H7 (cell line): Measurements from ENCODE around the gene CHST11. TPM values are rescaled to one million over a fixed set of nuclear protein-coding genes. Genes with fewer than 3 reads are reported as not detected.
"Not testable (repeated sequence)": the region's sequence is repeated elsewhere in the genome, so short reads cannot be mapped to it uniquely, and the experiment has no call there.

Source experiments
- DNase-seq: peaks from one replicate; pipeline ENCODE4 v3.0.0; 2012
- H3K27me3 ChIP-seq: 2 replicates; pipeline ENCODE4 v1.6.0; 2011; ENCODE audit warnings: mild to moderate bottlenecking, low read length; ENCODE audit not compliant: control insufficient read depth, insufficient read depth
- H3K36me3 ChIP-seq: replicated peaks from 2 replicates; pipeline ENCODE4 v1.5.1; 2011; ENCODE audit warnings: low read length; ENCODE audit not compliant: control insufficient read depth, insufficient read depth
- H3K4me3 ChIP-seq: 2 replicates; pipeline ENCODE4 v1.5.1; 2011; ENCODE audit warnings: low read depth, mild to moderate bottlenecking, control low read depth, low read length, moderate library complexity; ENCODE audit not compliant: insufficient read depth
- total RNA-seq: library from RNA; depleted of rRNA; stranded (reverse); fragments of >200 nt; shearing (Covaris generic); gene quantifications from 2 replicates; pipeline ENCODE4 v1.2.3, GENCODE V29; 2014

The CHST11 gene
- total RNA-seq, 1 experiment from 2014 or later: 14.5 TPM

- no peaks in the 10 kb centered on the region for H3K27me3 ChIP-seq
- H3K4me3 ChIP-seq: no peak overlapping the region
- H3K36me3 ChIP-seq: no peaks in the 10 kb centered on the region
- no peak for DNase-seq
Measured at GRCh38 chr12:104734541-104735095, 277.9 kb downstream of the CHST11 start.

DNA sequence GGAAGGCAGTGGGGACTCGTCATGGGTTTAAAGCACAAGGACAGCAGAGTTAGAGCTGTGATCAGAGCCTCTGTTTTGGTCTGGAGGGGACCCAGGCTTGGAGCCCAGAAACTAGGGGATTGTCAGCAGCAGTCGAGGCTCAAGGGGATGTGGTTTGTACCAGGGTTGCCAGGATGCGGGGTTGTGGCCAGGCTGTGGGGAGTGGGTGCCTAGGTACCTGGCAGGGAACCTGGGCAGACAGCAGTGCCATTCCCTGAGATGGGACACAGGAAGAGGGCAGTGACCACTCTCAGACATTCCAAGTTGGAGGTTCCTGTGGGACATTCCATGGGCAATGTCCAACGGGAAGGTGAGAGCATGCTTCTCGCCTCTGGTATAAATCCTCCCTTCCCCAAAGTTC, 279.1 kb downstream of the CHST11 start:
- Histone ChIP-seq H3K36me3 (no peaks in the 10 kb centered on the region), H3K4me3 (no peak overlapping the region), H3K27me3 (no peaks in the 10 kb centered on the region)
- no peak for DNase-seq

- Histone ChIP-seq H3K4me3 (no peak overlapping the region), H3K36me3 (no peaks in the 10 kb centered on the region), H3K27me3 (no peaks in the 10 kb centered on the region)
- DNase-seq: no peak
Measured at GRCh38 chr12:104736307-104736706, 279.6 kb downstream of the CHST11 start.

DNA sequence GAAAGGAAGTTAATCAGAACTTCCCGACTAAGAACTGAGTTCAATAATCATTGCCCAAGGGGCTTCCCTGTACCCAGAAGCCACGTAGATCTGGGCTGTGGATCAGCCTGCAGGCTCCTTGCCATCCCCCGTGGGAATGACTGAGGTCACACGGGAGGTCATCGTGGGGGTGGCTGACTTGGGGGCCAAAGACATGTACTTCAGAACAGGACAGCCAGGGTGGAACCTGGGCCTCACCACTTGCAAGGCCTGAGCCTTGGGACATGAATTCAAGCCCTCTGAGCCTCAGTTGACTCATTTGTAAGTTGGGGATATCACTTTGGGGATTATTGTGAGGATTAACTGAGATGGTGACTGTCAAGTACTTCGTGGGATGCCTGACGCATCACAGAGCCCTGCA, 280.4 kb downstream of the CHST11 start:
- DNase-seq: no peak
- Histone ChIP-seq H3K27me3 (no peaks in the 10 kb centered on the region), H3K36me3 (no peaks in the 10 kb centered on the region), H3K4me3 (no peak overlapping the region)

- H3K27me3 ChIP-seq: no peaks in the 10 kb centered on the region
- no peaks in the 10 kb centered on the region for H3K36me3 ChIP-seq
- H3K4me3 ChIP-seq: no peak overlapping the region
- no peak for DNase-seq
Measured at GRCh38 chr12:104737791-104738301, 281.1 kb downstream of the CHST11 start.

- Histone ChIP-seq H3K27me3 (no peaks in the 10 kb centered on the region), H3K4me3 (no peak overlapping the region), H3K36me3 (no peaks in the 10 kb centered on the region)
- DNase-seq: no peak
Measured at GRCh38 chr12:104738331-104738730, 281.6 kb downstream of the CHST11 start.

DNA sequence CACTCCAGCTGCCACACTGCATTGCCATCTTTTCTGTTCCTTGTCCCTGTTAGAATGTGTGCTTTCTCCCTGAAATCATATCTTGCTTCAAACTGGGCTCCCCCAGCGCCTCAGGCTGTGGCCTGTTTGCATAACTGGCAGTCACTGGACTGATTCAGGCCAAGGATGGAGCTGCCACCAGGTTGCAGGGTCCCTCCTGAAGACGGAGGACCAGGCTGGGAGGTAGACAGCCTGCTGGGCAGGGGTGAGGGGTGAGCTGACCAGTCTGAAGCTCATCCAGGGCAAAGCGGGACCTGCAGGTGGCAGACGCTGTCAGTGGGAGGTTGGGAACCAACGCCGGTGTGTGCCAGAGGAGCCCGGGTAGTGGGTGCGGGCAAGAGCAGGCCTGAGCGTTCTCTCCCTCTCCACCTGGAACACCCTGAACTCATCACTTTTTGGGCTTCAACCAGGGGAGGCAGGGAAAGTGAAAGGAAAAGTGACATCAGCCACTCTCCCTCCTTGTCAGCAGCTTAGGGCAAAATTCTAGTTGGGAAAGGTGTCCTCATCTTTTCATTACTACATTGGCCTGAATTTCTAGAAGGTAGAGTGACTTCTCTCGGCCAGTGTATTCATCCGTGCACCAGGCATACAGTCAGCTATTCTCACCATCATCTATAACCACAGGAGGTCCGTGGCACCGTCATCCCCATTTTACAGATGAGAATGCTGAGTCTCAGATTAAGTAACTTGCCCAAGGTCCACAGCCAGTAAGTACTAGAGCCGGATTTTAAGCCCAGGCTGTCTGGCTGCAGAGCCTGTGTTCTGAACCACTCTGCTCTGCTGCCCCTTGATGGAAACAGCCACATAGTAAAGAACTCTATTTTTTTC, 282.3 kb downstream of the CHST11 start:
- H3K4me3 ChIP-seq: no peak overlapping the region
- no peaks in the 10 kb centered on the region for H3K27me3 ChIP-seq
- no peak for DNase-seq
- H3K36me3 ChIP-seq: no peaks in the 10 kb centered on the region

DNA sequence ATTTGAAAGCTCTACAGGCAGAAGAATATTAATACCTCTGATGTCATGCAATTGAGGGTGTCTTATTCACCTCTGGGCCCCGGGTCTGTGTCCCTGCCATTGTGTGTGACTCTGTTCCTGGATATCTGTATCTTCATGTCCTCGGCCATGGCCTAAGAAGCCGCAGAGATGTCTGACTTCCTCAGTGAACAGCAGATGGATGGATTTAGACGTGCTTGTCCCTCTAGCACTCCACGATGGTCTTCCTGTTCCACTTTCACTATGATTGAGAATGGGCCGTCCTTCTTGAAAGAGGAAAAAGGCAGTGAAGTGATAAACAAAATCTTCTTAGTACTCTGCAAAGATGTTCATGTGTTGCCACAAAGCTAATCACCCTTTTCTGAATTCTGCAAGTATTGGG, 283.9 kb downstream of the CHST11 start:
- H3K4me3 ChIP-seq: no peak overlapping the region
- DNase-seq: no peak
- no peaks in the 10 kb centered on the region for H3K36me3 ChIP-seq
- no peaks in the 10 kb centered on the region for H3K27me3 ChIP-seq

GRCh38 chr12:104741077-104741476, 284.3 kb downstream of the CHST11 start:
- no peak for DNase-seq
- Histone ChIP-seq H3K27me3 (no peaks in the 10 kb centered on the region), H3K4me3 (no peak overlapping the region), H3K36me3 (no peaks in the 10 kb centered on the region)

DNA sequence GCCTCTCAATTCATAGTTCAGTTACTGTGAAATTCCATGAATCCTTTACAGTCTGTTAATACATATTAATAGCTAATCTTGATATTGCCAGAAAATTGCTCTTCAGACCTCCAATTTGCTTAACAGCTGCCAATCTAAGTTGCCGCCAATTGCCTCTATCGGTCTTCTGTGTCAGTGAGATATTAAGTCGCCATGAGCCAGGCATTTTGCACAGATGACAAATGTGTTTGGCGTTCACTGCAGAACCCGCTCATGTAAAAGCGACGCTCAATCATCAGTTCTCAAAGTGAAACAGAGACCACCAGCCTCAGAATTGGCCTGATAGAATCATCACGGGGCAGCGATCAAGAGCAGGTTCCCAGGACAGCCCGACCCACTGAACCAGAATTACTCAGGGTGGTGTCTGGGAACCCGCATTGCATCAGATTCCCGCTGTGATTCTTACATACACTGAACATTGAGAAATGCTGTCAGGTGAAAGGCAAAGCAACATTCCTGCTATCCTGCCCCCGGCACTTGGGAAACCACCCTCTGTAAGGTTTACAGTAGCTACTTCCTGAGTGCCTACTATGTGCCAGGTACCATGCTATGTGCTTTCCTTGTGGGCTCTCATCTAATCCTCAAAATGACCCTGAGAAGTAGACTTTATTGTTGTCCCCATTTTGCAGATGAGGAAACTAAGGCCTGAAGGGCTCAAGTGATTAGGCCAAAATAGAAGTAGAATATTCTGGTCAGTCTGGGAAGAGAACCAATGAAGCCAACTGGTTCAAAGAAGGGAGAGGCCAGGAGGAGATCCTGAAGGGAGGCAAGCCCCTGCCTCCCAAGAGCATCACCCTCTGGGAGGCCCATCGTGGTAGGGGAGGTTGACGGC, 285.0 kb downstream of the CHST11 start:
- no peaks in the 10 kb centered on the region for H3K36me3 ChIP-seq
- no peak for DNase-seq
- no peak overlapping the region for H3K4me3 ChIP-seq
- no peaks in the 10 kb centered on the region for H3K27me3 ChIP-seq

DNA sequence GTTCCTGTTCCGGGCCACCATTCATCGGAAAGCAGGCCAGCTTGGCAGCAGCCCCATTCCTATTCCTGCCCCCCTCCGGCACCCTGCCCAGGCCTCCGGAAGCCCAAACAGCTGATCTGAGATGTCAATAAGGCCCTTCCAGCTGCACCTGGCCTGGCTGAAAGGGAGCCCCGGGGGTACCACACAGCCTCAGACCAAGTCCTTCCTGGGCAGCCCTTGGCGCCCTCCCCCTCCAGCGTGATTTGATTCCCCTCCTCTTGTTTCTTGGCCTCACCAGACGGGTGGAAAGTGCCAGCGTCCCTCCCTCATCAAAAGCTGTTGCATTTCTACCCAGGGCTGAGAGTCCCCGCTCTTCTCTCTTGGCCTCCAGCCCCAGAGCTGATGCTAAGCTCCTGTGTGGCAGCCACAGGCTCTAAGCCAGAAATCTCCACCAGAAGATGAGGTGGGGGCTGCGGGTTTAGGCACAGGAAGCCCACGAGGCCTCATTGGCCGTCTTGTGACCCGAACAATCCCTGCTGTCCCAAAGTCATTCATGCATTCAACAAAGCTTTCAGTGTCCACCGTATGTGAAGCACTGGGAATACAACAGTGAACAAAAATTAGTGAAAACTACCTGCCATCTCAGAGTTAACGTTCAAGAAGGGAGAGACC, 285.9 kb downstream of the CHST11 start:
- Histone ChIP-seq H3K36me3 (no peaks in the 10 kb centered on the region), H3K27me3 (no peaks in the 10 kb centered on the region), H3K4me3 (no peak overlapping the region)
- peak; percentile 72 for DNase-seq

DNA sequence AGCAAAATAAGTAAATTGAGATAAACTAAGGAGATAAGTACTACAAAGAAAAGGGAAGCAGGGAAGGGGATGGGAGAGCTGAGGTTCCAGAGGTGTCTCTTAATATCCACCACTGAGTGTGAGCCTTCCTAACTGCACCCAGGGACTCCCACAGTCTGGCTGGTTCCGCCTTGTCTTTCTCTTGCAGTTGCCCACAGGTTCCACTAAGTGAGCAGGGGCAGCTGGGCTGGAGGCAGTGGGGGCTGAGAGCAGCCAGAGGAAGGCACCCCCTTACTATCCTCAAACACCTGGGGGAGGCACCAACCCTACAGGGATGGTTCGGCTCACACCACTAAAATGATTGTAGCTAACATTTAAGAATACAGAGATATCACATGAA, 286.4 kb downstream of the CHST11 start:
- Histone ChIP-seq H3K27me3 (no peaks in the 10 kb centered on the region), H3K4me3 (no peak overlapping the region), H3K36me3 (no peaks in the 10 kb centered on the region)
- DNase-seq: no peak

DNA sequence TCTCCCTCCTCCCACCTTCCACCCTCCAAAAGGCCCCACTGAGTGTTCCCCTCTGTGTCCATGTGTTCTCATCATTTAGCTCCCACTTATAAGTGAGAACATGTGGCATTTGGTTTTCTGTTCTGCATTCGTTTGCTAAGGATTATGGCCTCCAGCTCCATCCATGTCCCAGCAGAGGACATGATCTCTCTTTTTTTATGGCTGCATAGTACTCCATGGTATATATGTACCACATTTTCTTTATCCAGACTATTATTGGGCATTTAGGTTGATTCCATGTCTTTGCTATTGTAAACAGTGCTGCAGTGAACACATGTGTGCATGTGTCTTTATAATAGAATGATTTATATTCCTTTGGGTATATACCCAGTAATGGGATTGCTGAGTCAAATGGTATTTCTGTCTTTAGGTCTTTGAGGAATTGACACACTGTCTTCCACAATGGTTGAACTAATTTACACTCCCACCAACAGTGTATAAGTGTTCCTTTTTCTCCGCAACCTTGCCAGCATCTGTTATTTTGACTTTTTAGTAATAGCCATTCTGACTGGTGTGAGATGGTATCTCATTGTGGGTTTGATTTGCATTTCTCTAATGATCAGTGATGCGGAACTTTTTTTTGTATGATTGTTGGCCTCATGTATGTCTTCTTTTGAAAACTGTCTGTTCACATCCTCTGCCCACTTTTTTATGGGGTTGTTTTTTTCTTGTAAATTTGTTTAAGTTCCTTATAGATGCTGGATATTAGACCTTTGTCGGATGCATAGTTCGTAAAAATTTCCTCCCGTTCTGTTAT, 287.2 kb downstream of the CHST11 start:
- not testable (repeated sequence) for H3K27me3 ChIP-seq, H3K4me3 ChIP-seq, DNase-seq, H3K36me3 ChIP-seq
